Memory B cell (primary cell): ENCODE data around the gene CXCL11.
A peak's percentile ranks its signal among the peaks of the same experiment; 100 is the strongest.

Source experiments
- ATAC-seq: fragments of 150-1000 bp; cut with Tn5 transposase; 2 replicates; pipeline ENCODE4 v1.10.0; 2021; ENCODE audit warnings: low read depth, mild to moderate bottlenecking, moderate library complexity
- DNase-seq, 2 donors: peaks; one replicate each; pipeline ENCODE4 v3.0.0; 2022; ENCODE audit warnings: low spot score in 2 of 2
- H3K27ac Mint-ChIP-seq: one replicate; pipeline ENCODE4 v1.8.0; 2022; ENCODE audit warnings: mild to moderate bottlenecking, moderate library complexity, mixed read lengths
- H3K27me3 Mint-ChIP-seq: one replicate; pipeline ENCODE4 v1.8.0; 2022; ENCODE audit warnings: mixed read lengths
- H3K36me3 Mint-ChIP-seq: one replicate; pipeline ENCODE4 v1.8.0; 2022; ENCODE audit warnings: mild to moderate bottlenecking, mixed read lengths
- H3K4me1 Mint-ChIP-seq: one replicate; pipeline ENCODE4 v1.8.0; 2022; ENCODE audit warnings: mixed read lengths
- H3K4me3 Mint-ChIP-seq: one replicate; pipeline ENCODE4 v1.8.0; 2022; ENCODE audit warnings: mild to moderate bottlenecking, moderate library complexity, mixed read lengths
- H3K9me3 Mint-ChIP-seq: one replicate; pipeline ENCODE4 v1.8.0; 2022; ENCODE audit warnings: mixed read lengths

CXCL11 gene

GRCh38 chr4:76022677-76023076, 13.2 kb downstream of the CXCL11 start:
- no peak for DNase-seq
- Mint-ChIP-seq H3K4me3 (no peak overlapping the region), H3K27ac (peak overlapping the region; percentile 3), H3K27me3 (no peaks in the 10 kb centered on the region), H3K36me3 (no peaks in the 10 kb centered on the region), H3K4me1 (peaks cover 22% of the 10 kb centered on the region), H3K9me3 (no peaks in the 10 kb centered on the region)
- no peak for ATAC-seq

- Mint-ChIP-seq H3K27ac (peak overlapping the region; percentile 5), H3K4me1 (peaks cover 22% of the 10 kb centered on the region), H3K4me3 (no peak overlapping the region), H3K9me3 (no peaks in the 10 kb centered on the region), H3K36me3 (no peaks in the 10 kb centered on the region), H3K27me3 (no peaks in the 10 kb centered on the region)
- no peak for ATAC-seq
- DNase-seq: no peak
Measured at GRCh38 chr4:76022031-76022430, 13.8 kb downstream of the CXCL11 start.

- H3K27ac Mint-ChIP-seq: no peak overlapping the region
- no peak overlapping the region for H3K4me3 Mint-ChIP-seq
- no peaks in the 10 kb centered on the region for H3K36me3 Mint-ChIP-seq
- H3K9me3 Mint-ChIP-seq: no peaks in the 10 kb centered on the region
- H3K27me3 Mint-ChIP-seq: no peaks in the 10 kb centered on the region
- ATAC-seq (no peak), DNase-seq (no peak)
- H3K4me1 Mint-ChIP-seq: peaks cover 29% of the 10 kb centered on the region
Measured at GRCh38 chr4:76017056-76017686, 18.7 kb downstream of the CXCL11 start.

GRCh38 chr4:76016393-76016792, 19.5 kb downstream of the CXCL11 start:
- no peaks in the 10 kb centered on the region for H3K27me3 Mint-ChIP-seq

GRCh38 chr4:76013540-76013939, 22.3 kb downstream of the CXCL11 start:
- no peak overlapping the region for H3K27ac Mint-ChIP-seq
- H3K4me3 Mint-ChIP-seq: no peak overlapping the region
- DNase-seq (no peak), ATAC-seq (no peak)
- H3K36me3 Mint-ChIP-seq: no peaks in the 10 kb centered on the region
- no peaks in the 10 kb centered on the region for H3K27me3 Mint-ChIP-seq
- no peaks in the 10 kb centered on the region for H3K9me3 Mint-ChIP-seq
- peaks cover 26% of the 10 kb centered on the region for H3K4me1 Mint-ChIP-seq

More at GRCh38 chr4:76016393-76016792, 19.5 kb downstream of the CXCL11 start:
- DNase-seq: no peak
- H3K4me3 Mint-ChIP-seq: no peak overlapping the region
- H3K36me3 Mint-ChIP-seq: no peaks in the 10 kb centered on the region
- ATAC-seq: peak; percentile 42
- no peaks in the 10 kb centered on the region for H3K9me3 Mint-ChIP-seq
- no peak overlapping the region for H3K27ac Mint-ChIP-seq
- peaks cover 25% of the 10 kb centered on the region for H3K4me1 Mint-ChIP-seq

GRCh38 chr4:76012388-76012801, 23.5 kb downstream of the CXCL11 start:
- Mint-ChIP-seq H3K4me3 (peak overlapping the region; percentile 51), H3K27me3 (no peaks in the 10 kb centered on the region), H3K27ac (peak overlapping the region; percentile 46), H3K36me3 (no peaks in the 10 kb centered on the region), H3K4me1 (peaks cover 26% of the 10 kb centered on the region), H3K9me3 (no peaks in the 10 kb centered on the region)
- no peak for DNase-seq
- ATAC-seq: no peak

GRCh38 chr4:76011700-76012387, 24.0 kb downstream of the CXCL11 start:
- H3K27ac Mint-ChIP-seq: peak overlapping the region; percentile 46
- peaks cover 26% of the 10 kb centered on the region for H3K4me1 Mint-ChIP-seq
- no peak for DNase-seq
- H3K4me3 Mint-ChIP-seq: peak overlapping the region; percentile 67
- H3K36me3 Mint-ChIP-seq: no peaks in the 10 kb centered on the region
- H3K9me3 Mint-ChIP-seq: no peaks in the 10 kb centered on the region
- no peaks in the 10 kb centered on the region for H3K27me3 Mint-ChIP-seq
- peak; percentile 69 for ATAC-seq

- H3K4me3 Mint-ChIP-seq: peak overlapping the region; percentile 67
- ATAC-seq: no peak
- H3K9me3 Mint-ChIP-seq: no peaks in the 10 kb centered on the region
- H3K36me3 Mint-ChIP-seq: no peaks in the 10 kb centered on the region
- H3K4me1 Mint-ChIP-seq: peaks cover 24% of the 10 kb centered on the region
- DNase-seq: no peak
- H3K27me3 Mint-ChIP-seq: no peaks in the 10 kb centered on the region
- H3K27ac Mint-ChIP-seq: no peak overlapping the region
Measured at GRCh38 chr4:76011018-76011670, 24.7 kb downstream of the CXCL11 start.

GRCh38 chr4:76010576-76010975, 25.3 kb downstream of the CXCL11 start:
- no peak overlapping the region for H3K27ac Mint-ChIP-seq
- DNase-seq (no peak), ATAC-seq (no peak)
- no peaks in the 10 kb centered on the region for H3K36me3 Mint-ChIP-seq
- no peaks in the 10 kb centered on the region for H3K27me3 Mint-ChIP-seq
- no peaks in the 10 kb centered on the region for H3K9me3 Mint-ChIP-seq
- H3K4me1 Mint-ChIP-seq: peaks cover 24% of the 10 kb centered on the region
- H3K4me3 Mint-ChIP-seq: no peak overlapping the region

- Mint-ChIP-seq H3K4me1 (peaks cover 16% of the 10 kb centered on the region), H3K36me3 (no peaks in the 10 kb centered on the region), H3K27ac (no peak overlapping the region), H3K27me3 (no peaks in the 10 kb centered on the region), H3K9me3 (no peaks in the 10 kb centered on the region), H3K4me3 (no peak overlapping the region)
- ATAC-seq (no peak), DNase-seq (no peak)
Measured at GRCh38 chr4:76009311-76009710, 26.6 kb downstream of the CXCL11 start.

GRCh38 chr4:76007089-76007862, 28.6 kb downstream of the CXCL11 start, which contains the start of gene CXCL9:
Gene CXCL9, minus strand, starts transcription at chr4:76007509. Its CDS starts 60 bp downstream, at chr4:76007449.
- DNase-seq: no peak
- H3K9me3 Mint-ChIP-seq: no peaks in the 10 kb centered on the region
- ATAC-seq: peak; percentile 63
- peaks cover 6% of the 10 kb centered on the region for H3K4me1 Mint-ChIP-seq
- H3K4me3 Mint-ChIP-seq: no peak within 1 kb of the TSS
- no peak within 1 kb of the TSS for H3K27ac Mint-ChIP-seq
- H3K27me3 Mint-ChIP-seq: peaks cover 3% of the 10 kb centered on the region
- H3K36me3 Mint-ChIP-seq: no peaks in the 10 kb centered on the region

GRCh38 chr4:76003620-76004019, 32.2 kb downstream of the CXCL11 start:
- Mint-ChIP-seq H3K36me3 (no peaks in the 10 kb centered on the region), H3K4me1 (no peaks in the 10 kb centered on the region), H3K9me3 (no peaks in the 10 kb centered on the region), H3K27me3 (peaks cover 3% of the 10 kb centered on the region), H3K4me3 (no peak overlapping the region), H3K27ac (no peak overlapping the region)
- DNase-seq: no peak
- no peak for ATAC-seq

- no peak for ATAC-seq
- no peaks in the 10 kb centered on the region for H3K9me3 Mint-ChIP-seq
- H3K36me3 Mint-ChIP-seq: no peaks in the 10 kb centered on the region
- no peak for DNase-seq
- H3K4me1 Mint-ChIP-seq: no peaks in the 10 kb centered on the region
- no peak overlapping the region for H3K4me3 Mint-ChIP-seq
- no peak overlapping the region for H3K27ac Mint-ChIP-seq
- peaks cover 3% of the 10 kb centered on the region for H3K27me3 Mint-ChIP-seq
Measured at GRCh38 chr4:76003035-76003434, 32.8 kb downstream of the CXCL11 start.

- no peak for DNase-seq
- no peak for ATAC-seq
- Mint-ChIP-seq H3K9me3 (no peaks in the 10 kb centered on the region), H3K27ac (no peak overlapping the region), H3K4me1 (no peaks in the 10 kb centered on the region), H3K36me3 (no peaks in the 10 kb centered on the region), H3K27me3 (peaks cover 3% of the 10 kb centered on the region), H3K4me3 (no peak overlapping the region)
Measured at GRCh38 chr4:76002176-76002575, 33.7 kb downstream of the CXCL11 start.
